ENCODE results near the gene SLC16A6. TPM values are rescaled to one million over a fixed set of nuclear protein-coding genes. Genes with fewer than 3 reads are reported as not detected.
A peak's percentile ranks its signal among the peaks of the same experiment; 100 is the strongest.

The SLC16A6 gene
- total RNA-seq, 1 experiment from 2014 or later, result 4.8 TPM

GRCh38 chr17:68247445-68248198, 43.3 kb downstream of the SLC16A6 start, which contains the start of gene AMZ2:
Gene AMZ2 (plus strand): TSS chr17:68248043. CDS start chr17:68250188, 2,145 bp downstream.
- Histone ChIP-seq H3K4me1 (ENCODE audit: control insufficient read depth in 1 of 2, insufficient read depth in 2 of 2, low read length in 2 of 2) (peaks cover 14 to 29% of the 10 kb centered on the region in 2 experiments; a peak in 3 of 4 replicates), H3K27me3 (ENCODE audit: insufficient read depth, low read length) (no peaks in the 10 kb centered on the region), H3K9ac (ENCODE audit: low read length) (peak within 1 kb of the TSS; percentile 90), H3K27ac (ENCODE audit: low read depth, low read length) (peak within 1 kb of the TSS; percentile 91), H3K4me3 (replicated peaks in 1 of 2; ENCODE audit: low read depth in 1 of 2, low read length in 2 of 2) (peak within 1 kb of the TSS; percentile 62 to 67), H4K20me1 (ENCODE audit: insufficient read depth) (no peaks in the 10 kb centered on the region), H3K4me2 (ENCODE audit: low read length) (peak within 1 kb of the TSS; percentile 79), H3K9me2 (ENCODE audit: insufficient read depth) (no peaks in the 10 kb centered on the region), H2AFZ (ENCODE audit: low read depth, low read length, poor library complexity, severe bottlenecking) (no peak within 1 kb of the TSS), H3K36me3 (ENCODE audit: control insufficient read depth in 1 of 2, insufficient read depth in 2 of 2, low read length in 2 of 2) (peaks cover 0 to 9% of the 10 kb centered on the region in 2 experiments; a peak in 3 of 4 replicates), H3K79me2 (ENCODE audit: insufficient read depth, low read length) (peaks cover 12% of the 10 kb centered on the region), H3K9me3 (ENCODE audit: control insufficient read depth in 1 of 2, insufficient read depth in 1 of 2, low read depth in 1 of 2, low read length in 2 of 2) (no peaks in the 10 kb centered on the region)
- ATAC-seq, result peak; percentile 95
- CTCF ChIA-PET, result interaction anchor here (0.6 to 2.9 kb wide), 5 partner anchors 47 to 185 kb away, joined by 3 to 9 read pairs (median 3); no protein-coding TSS in a partner anchor
- RAD21 ChIA-PET (ENCODE audit: low non-redundant PET in 1 of 2, low total read pairs in 2 of 2, uncharacterized antibody in 2 of 2, unreplicated experiment in 2 of 2), result interaction anchor here (0.7 to 1.1 kb wide), 3 partner anchors 66 to 188 kb away, joined by 3 to 6 read pairs (median 4); no protein-coding TSS in a partner anchor
- TSS peak; percentile 80 for BruUV-seq (replicated peaks)
- intact Hi-C loops (cut with micrococcal nuclease), result loop anchor here (1.0 to 5.0 kb wide), 2 partner anchors 42 to 190 kb away; no protein-coding TSS in a partner anchor
- POLR2A ChIA-PET, result interaction anchor here (0.8 to 1.8 kb wide), 7 partner anchors 10 to 210 kb away, joined by 3 to 6 read pairs (median 4); no protein-coding TSS in a partner anchor
- DNase-seq (ENCODE audit: low read depth, low spot score), result peak; percentile 88
- peak; percentile 96 for TF ChIP-seq POLR2AphosphoS5 (IDR thresholded peaks at IDR 0.05; ENCODE audit: low read depth, low read length)
- TF ChIP-seq, protein P1, sequence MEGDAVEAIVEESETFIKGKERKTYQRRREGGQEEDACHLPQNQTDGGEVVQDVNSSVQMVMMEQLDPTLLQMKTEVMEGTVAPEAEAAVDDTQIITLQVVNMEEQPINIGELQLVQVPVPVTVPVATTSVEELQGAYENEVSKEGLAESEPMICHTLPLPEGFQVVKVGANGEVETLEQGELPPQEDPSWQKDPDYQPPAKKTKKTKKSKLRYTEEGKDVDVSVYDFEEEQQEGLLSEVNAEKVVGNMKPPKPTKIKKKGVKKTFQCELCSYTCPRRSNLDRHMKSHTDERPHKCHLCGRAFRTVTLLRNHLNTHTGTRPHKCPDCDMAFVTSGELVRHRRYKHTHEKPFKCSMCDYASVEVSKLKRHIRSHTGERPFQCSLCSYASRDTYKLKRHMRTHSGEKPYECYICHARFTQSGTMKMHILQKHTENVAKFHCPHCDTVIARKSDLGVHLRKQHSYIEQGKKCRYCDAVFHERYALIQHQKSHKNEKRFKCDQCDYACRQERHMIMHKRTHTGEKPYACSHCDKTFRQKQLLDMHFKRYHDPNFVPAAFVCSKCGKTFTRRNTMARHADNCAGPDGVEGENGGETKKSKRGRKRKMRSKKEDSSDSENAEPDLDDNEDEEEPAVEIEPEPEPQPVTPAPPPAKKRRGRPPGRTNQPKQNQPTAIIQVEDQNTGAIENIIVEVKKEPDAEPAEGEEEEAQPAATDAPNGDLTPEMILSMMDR (IDR thresholded peaks at IDR 0.05 in 2 of 3, conservative IDR thresholded peaks at IDR 0.05 in 1 of 3; ENCODE audit: borderline replicate concordance in 1 of 3, insufficient read depth in 1 of 3, low read depth in 2 of 3, low read length in 2 of 3), result no peak
- TF ChIP-seq SP1 (IDR thresholded peaks at IDR 0.05; ENCODE audit: low read depth), result peak; percentile 88
- TF ChIP-seq RAD21 (IDR thresholded peaks at IDR 0.05; ENCODE audit: low read depth), result peak; percentile 5; the same call in 1 of the 2 replicates
- TF ChIP-seq ELF1 (IDR thresholded peaks at IDR 0.05; ENCODE audit: borderline replicate concordance, low read depth), result no peak
- no peak for TF ChIP-seq SRF (IDR thresholded peaks at IDR 0.05; ENCODE audit: low read depth)
- TF ChIP-seq EZH2phosphoT487 (IDR thresholded peaks at IDR 0.05; ENCODE audit: borderline replicate concordance), result no peak
- TF ChIP-seq CEBPB (IDR thresholded peaks at IDR 0.05; ENCODE audit: low read depth), result no peak
- peak; percentile 19 for TF ChIP-seq ZBTB33 (IDR thresholded peaks at IDR 0.05; ENCODE audit: extremely low read depth, insufficient replicate concordance, low read length)
- no peak for TF ChIP-seq EZH2 (IDR thresholded peaks at IDR 0.05)
- peak; percentile 98 for TF ChIP-seq EGR1 (IDR thresholded peaks at IDR 0.05; ENCODE audit: low read depth)
- TF ChIP-seq MAX (IDR thresholded peaks at IDR 0.05), result peak; percentile 81
- peak; percentile 96 for TF ChIP-seq POLR2A (IDR thresholded peaks at IDR 0.05; ENCODE audit: borderline replicate concordance, extremely low read depth, insufficient read depth, insufficient read length)
- TF ChIP-seq, protein P2, sequence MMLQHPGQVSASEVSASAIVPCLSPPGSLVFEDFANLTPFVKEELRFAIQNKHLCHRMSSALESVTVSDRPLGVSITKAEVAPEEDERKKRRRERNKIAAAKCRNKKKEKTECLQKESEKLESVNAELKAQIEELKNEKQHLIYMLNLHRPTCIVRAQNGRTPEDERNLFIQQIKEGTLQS (IDR thresholded peaks at IDR 0.05), result no peak
- TF ChIP-seq SIN3A (IDR thresholded peaks at IDR 0.05; ENCODE audit: low read depth), result peak; percentile 94
- TF ChIP-seq CBX3 (IDR thresholded peaks at IDR 0.05; ENCODE audit: low read depth), result no peak
- no peak for TF ChIP-seq ZNF274 (IDR thresholded peaks at IDR 0.05; ENCODE audit: low read depth, low read length)
- TF ChIP-seq, protein P3, sequence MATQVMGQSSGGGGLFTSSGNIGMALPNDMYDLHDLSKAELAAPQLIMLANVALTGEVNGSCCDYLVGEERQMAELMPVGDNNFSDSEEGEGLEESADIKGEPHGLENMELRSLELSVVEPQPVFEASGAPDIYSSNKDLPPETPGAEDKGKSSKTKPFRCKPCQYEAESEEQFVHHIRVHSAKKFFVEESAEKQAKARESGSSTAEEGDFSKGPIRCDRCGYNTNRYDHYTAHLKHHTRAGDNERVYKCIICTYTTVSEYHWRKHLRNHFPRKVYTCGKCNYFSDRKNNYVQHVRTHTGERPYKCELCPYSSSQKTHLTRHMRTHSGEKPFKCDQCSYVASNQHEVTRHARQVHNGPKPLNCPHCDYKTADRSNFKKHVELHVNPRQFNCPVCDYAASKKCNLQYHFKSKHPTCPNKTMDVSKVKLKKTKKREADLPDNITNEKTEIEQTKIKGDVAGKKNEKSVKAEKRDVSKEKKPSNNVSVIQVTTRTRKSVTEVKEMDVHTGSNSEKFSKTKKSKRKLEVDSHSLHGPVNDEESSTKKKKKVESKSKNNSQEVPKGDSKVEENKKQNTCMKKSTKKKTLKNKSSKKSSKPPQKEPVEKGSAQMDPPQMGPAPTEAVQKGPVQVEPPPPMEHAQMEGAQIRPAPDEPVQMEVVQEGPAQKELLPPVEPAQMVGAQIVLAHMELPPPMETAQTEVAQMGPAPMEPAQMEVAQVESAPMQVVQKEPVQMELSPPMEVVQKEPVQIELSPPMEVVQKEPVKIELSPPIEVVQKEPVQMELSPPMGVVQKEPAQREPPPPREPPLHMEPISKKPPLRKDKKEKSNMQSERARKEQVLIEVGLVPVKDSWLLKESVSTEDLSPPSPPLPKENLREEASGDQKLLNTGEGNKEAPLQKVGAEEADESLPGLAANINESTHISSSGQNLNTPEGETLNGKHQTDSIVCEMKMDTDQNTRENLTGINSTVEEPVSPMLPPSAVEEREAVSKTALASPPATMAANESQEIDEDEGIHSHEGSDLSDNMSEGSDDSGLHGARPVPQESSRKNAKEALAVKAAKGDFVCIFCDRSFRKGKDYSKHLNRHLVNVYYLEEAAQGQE (IDR thresholded peaks at IDR 0.05; ENCODE audit: low read depth), result no peak
- no peak for TF ChIP-seq JUND (IDR thresholded peaks at IDR 0.05)
